GM23338 (cell line): Measurements from ENCODE around the gene UNC79. TPM values are rescaled to one million over a fixed set of nuclear protein-coding genes. Genes with fewer than 3 reads are reported as not detected.

Experiments
- ATAC-seq: fragments of 200-7000 bp; cut with Tn5 transposase; 3 replicates; pipeline ENCODE4 v1.9.1; 2020
- DNase-seq: peaks from one replicate; pipeline ENCODE4 v3.0.0-alpha.2; 2015; ENCODE audit warnings: low spot score
- H2AFZ ChIP-seq: fragments of 200-600 bp; sonication (generic); 2 replicates; pipeline ENCODE4 v1.8.0; 2016; ENCODE audit warnings: antibody characterized with exemption, mild to moderate bottlenecking, moderate library complexity
- H3F3A ChIP-seq: fragments of 200-600 bp; sonication (generic); replicated peaks from 2 replicates; pipeline ENCODE4 v1.8.0; 2017; ENCODE audit warnings: antibody characterized with exemption, mixed run types, low read depth
- H3K27ac ChIP-seq: fragments of 200-600 bp; sonication (generic); 2 replicates; pipeline ENCODE4 v1.6.1; 2016; ENCODE audit warnings: low read depth
- H3K27me3 ChIP-seq: fragments of 200-600 bp; sonication (generic); 2 replicates; pipeline ENCODE4 v1.8.0; 2016; ENCODE audit warnings: mild to moderate bottlenecking, mixed run types, moderate library complexity; ENCODE audit not compliant: insufficient read depth
- H3K36me3 ChIP-seq: fragments of 200-600 bp; sonication (generic); 2 replicates; pipeline ENCODE4 v1.8.0; 2016; ENCODE audit warnings: mild to moderate bottlenecking; ENCODE audit not compliant: insufficient read depth
- H3K4me1 ChIP-seq: fragments of 200-600 bp; sonication (generic); 2 replicates; pipeline ENCODE4 v1.8.0; 2016; ENCODE audit warnings: mild to moderate bottlenecking, moderate library complexity; ENCODE audit not compliant: insufficient read depth
- H3K4me2 ChIP-seq: fragments of 200-600 bp; sonication (generic); 2 replicates; pipeline ENCODE4 v1.7.1; 2017; ENCODE audit warnings: mixed run types
- H3K4me3 ChIP-seq: fragments of 200-600 bp; sonication (generic); 2 replicates; pipeline ENCODE4 v1.6.1; 2016; ENCODE audit warnings: mixed run types
- H3K79me2 ChIP-seq: fragments of 200-600 bp; sonication (generic); replicated peaks from 2 replicates; pipeline ENCODE4 v1.8.0; 2017; ENCODE audit warnings: mild to moderate bottlenecking; ENCODE audit not compliant: insufficient read depth
- H3K9me2 ChIP-seq: fragments of 200-600 bp; sonication (generic); 2 replicates; pipeline ENCODE4 v1.8.0; 2017; ENCODE audit not compliant: insufficient read depth
- H4K20me1 ChIP-seq: fragments of 200-600 bp; sonication (generic); replicated peaks from 2 replicates; pipeline ENCODE4 v1.8.0; 2017; ENCODE audit warnings: mild to moderate bottlenecking; ENCODE audit not compliant: insufficient read depth
- H3K27ac Mint-ChIP-seq: 2 replicates; pipeline ENCODE4 v1.8.0; 2020; ENCODE audit warnings: inconsistent platforms, mild to moderate bottlenecking, moderate library complexity, mixed read lengths
- H3K27me3 Mint-ChIP-seq: 3 replicates; pipeline ENCODE4 v1.8.0; 2022; ENCODE audit warnings: low read depth, mild to moderate bottlenecking, moderate library complexity, mixed read lengths, inconsistent platforms; ENCODE audit not compliant: insufficient read depth, poor library complexity
- H3K36me3 Mint-ChIP-seq: 3 replicates; pipeline ENCODE4 v1.8.0; 2021; ENCODE audit warnings: low read depth, mild to moderate bottlenecking, inconsistent platforms, moderate library complexity, mixed read lengths
- H3K4me1 Mint-ChIP-seq: 3 replicates; pipeline ENCODE4 v1.8.0; 2020; ENCODE audit warnings: mild to moderate bottlenecking, inconsistent platforms, mixed read lengths
- H3K4me3 Mint-ChIP-seq: 3 replicates; pipeline ENCODE4 v1.8.0; 2021; ENCODE audit warnings: moderate library complexity, mild to moderate bottlenecking, inconsistent platforms, mixed read lengths
- H3K9me3 Mint-ChIP-seq: 3 replicates; pipeline ENCODE4 v1.8.0; 2020; ENCODE audit warnings: moderate library complexity, mild to moderate bottlenecking, inconsistent platforms, mixed read lengths
- CREB1 ChIP-seq: fragments of 250-450 bp; sonication (Bioruptor Pico); IDR thresholded peaks from 2 replicates; pipeline ENCODE4 v1.5.0; 2020; ENCODE audit warnings: low read depth, mild to moderate bottlenecking, moderate library complexity
- EZH2 ChIP-seq: fragments of 200-600 bp; sonication (generic); IDR thresholded peaks from one replicate; pipeline ENCODE4 v1.8.0; 2017; ENCODE audit warnings: antibody characterized with exemption, mild to moderate bottlenecking, low read depth; ENCODE audit not compliant: unreplicated experiment
- EZH2phosphoT487 ChIP-seq: fragments of 200-600 bp; sonication (generic); IDR thresholded peaks from one replicate; pipeline ENCODE4 v1.8.1; 2018; ENCODE audit warnings: antibody characterized with exemption; ENCODE audit not compliant: unreplicated experiment
- JUNB ChIP-seq: IDR thresholded peaks from one replicate; pipeline ENCODE4 v1.6.1; 2016; ENCODE audit warnings: antibody characterized with exemption; ENCODE audit not compliant: unreplicated experiment
- NANOG ChIP-seq: IDR thresholded peaks from 2 replicates; pipeline ENCODE4 v1.6.1; 2016; ENCODE audit warnings: antibody characterized with exemption, borderline replicate concordance
- POLR2AphosphoS5 ChIP-seq: IDR thresholded peaks from 2 replicates; pipeline ENCODE4 v1.6.1; 2016; ENCODE audit warnings: antibody characterized with exemption, low read depth
- REST ChIP-seq: IDR thresholded peaks from one replicate; pipeline ENCODE4 v1.6.1; 2018; ENCODE audit warnings: antibody characterized with exemption; ENCODE audit not compliant: unreplicated experiment
- STAT1 ChIP-seq: IDR thresholded peaks from one replicate; pipeline ENCODE4 v1.6.1; 2016; ENCODE audit warnings: antibody characterized with exemption; ENCODE audit not compliant: unreplicated experiment
- ZNF114 ChIP-seq: fragments of 250-450 bp; sonication (Bioruptor Pico); IDR thresholded peaks from 2 replicates; pipeline ENCODE4 v1.5.0; 2020; ENCODE audit warnings: mild to moderate bottlenecking, moderate library complexity
- ZNF331 ChIP-seq: fragments of 250-450 bp; sonication (Bioruptor Pico); IDR thresholded peaks from 2 replicates; pipeline ENCODE4 v1.5.0; 2020; ENCODE audit warnings: low read depth, mild to moderate bottlenecking, moderate library complexity
- ZNF462 ChIP-seq: fragments of 250-450 bp; sonication (Bioruptor Pico); IDR thresholded peaks from 2 replicates; pipeline ENCODE4 v1.5.0; 2020; ENCODE audit warnings: mild to moderate bottlenecking, moderate library complexity
- polyA plus RNA-seq: library from polyadenylated mRNA; unstranded; fragments of >200 nt; fragmentation: Nextera tagmentation; extraction: Ambion mirVana; gene quantifications from 2 replicates; pipeline ENCODE4 v1.2.1, GENCODE V29; 2016
- total RNA-seq: library from RNA; depleted of rRNA; stranded (reverse); fragments of >200 nt; shearing (Covaris generic); gene quantifications from 2 replicates; pipeline ENCODE4 v1.2.3, GENCODE V29; 2014
- TF ChIP-seq, protein P1 (sequence below): IDR thresholded peaks from 2 replicates; pipeline ENCODE4 v1.6.1; 2016; ENCODE audit warnings: antibody characterized with exemption
- TF ChIP-seq, protein P2 (sequence below), 2 experiments: fragments of 200-600 bp in 1 of 2; sonication (generic) in 1 of 2; conservative IDR thresholded peaks; 2 replicates each; pipeline versions ENCODE4 v1.5.1 to v1.6.1; 2016 to 2017; ENCODE audit warnings: antibody characterized with exemption in 2 of 2, low read depth in 2 of 2, mild to moderate bottlenecking in 2 of 2, moderate library complexity in 1 of 2

Gene UNC79
- total and polyA plus RNA-seq, 2 experiments from 2014 or later: 1.8 to 3.6 TPM

DNA sequence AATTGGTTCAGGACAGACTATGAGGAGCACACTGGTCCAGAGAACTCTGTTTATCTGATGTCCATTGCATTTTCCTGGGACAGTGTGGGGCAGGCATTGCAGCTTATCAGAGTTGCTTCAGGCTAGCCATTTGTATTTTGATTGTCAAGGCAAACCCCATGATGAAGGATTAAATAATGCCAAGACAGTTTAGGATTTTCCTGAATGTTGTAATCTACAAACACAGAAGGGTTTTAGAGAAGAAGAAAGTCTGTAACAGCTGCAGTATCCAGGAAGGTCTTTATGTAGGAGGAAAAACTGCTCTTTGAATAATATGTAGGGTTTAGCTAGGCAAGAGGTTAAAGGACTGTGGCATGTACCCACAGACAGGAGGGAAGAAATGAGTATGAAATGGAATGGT lies 32.2 kb upstream of the UNC79 start:
- no peak overlapping the region for H3K27ac Mint-ChIP-seq
- no peaks in the 10 kb centered on the region for H3K79me2 ChIP-seq
- H3K27me3 ChIP-seq: no peaks in the 10 kb centered on the region
- H3K27ac ChIP-seq: no peak overlapping the region
- no peak overlapping the region for H3K4me3 ChIP-seq
- H3K36me3 Mint-ChIP-seq: peaks cover 6% of the 10 kb centered on the region; the same call in 1 of the 3 replicates
- H3K4me1 Mint-ChIP-seq: peaks cover 22% of the 10 kb centered on the region
- ATAC-seq (no peak), DNase-seq (no peak)
- H3K4me3 Mint-ChIP-seq: no peak overlapping the region
- H2AFZ ChIP-seq: no peak overlapping the region
- no peaks in the 10 kb centered on the region for H3F3A ChIP-seq
- H3K9me3 Mint-ChIP-seq: no peaks in the 10 kb centered on the region; the same call in 1 of the 3 replicates
- H3K27me3 Mint-ChIP-seq: no peaks in the 10 kb centered on the region
- H4K20me1 ChIP-seq: no peaks in the 10 kb centered on the region
- 0 out of 2 replicates have a peak, but pooled peaks cover 5% of the 10 kb centered on the region for H3K9me2 ChIP-seq
- peaks cover 15% of the 10 kb centered on the region for H3K4me1 ChIP-seq
- H3K4me2 ChIP-seq: no peak overlapping the region
- no peaks in the 10 kb centered on the region for H3K36me3 ChIP-seq
- TF ChIP-seq CREB1 (CRISPR knock-in tag) (no peak), ZNF114 (no peak), NANOG (no peak), STAT1 (no peak), REST (no peak), EZH2phosphoT487 (no peak), JUNB (no peak), ZNF462 (CRISPR knock-in tag) (no peak), ZNF331 (CRISPR knock-in tag) (no peak), EZH2 (no peak), POLR2AphosphoS5 (no peak)
- TF ChIP-seq, protein P1, sequence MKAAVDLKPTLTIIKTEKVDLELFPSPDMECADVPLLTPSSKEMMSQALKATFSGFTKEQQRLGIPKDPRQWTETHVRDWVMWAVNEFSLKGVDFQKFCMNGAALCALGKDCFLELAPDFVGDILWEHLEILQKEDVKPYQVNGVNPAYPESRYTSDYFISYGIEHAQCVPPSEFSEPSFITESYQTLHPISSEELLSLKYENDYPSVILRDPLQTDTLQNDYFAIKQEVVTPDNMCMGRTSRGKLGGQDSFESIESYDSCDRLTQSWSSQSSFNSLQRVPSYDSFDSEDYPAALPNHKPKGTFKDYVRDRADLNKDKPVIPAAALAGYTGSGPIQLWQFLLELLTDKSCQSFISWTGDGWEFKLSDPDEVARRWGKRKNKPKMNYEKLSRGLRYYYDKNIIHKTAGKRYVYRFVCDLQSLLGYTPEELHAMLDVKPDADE: no peak
- TF ChIP-seq, protein P2, sequence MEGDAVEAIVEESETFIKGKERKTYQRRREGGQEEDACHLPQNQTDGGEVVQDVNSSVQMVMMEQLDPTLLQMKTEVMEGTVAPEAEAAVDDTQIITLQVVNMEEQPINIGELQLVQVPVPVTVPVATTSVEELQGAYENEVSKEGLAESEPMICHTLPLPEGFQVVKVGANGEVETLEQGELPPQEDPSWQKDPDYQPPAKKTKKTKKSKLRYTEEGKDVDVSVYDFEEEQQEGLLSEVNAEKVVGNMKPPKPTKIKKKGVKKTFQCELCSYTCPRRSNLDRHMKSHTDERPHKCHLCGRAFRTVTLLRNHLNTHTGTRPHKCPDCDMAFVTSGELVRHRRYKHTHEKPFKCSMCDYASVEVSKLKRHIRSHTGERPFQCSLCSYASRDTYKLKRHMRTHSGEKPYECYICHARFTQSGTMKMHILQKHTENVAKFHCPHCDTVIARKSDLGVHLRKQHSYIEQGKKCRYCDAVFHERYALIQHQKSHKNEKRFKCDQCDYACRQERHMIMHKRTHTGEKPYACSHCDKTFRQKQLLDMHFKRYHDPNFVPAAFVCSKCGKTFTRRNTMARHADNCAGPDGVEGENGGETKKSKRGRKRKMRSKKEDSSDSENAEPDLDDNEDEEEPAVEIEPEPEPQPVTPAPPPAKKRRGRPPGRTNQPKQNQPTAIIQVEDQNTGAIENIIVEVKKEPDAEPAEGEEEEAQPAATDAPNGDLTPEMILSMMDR (conservative IDR thresholded peaks at IDR 0.05; ENCODE audit: low read depth in 2 of 2): no peak
